Ascending aorta (tissue), 2 donors: Measurements from ENCODE around the gene DTWD1. TPM values are rescaled to one million over a fixed set of nuclear protein-coding genes. Genes with fewer than 3 reads are reported as not detected.
"Not testable (repeated sequence)": the region's sequence is repeated elsewhere in the genome, so short reads cannot be mapped to it uniquely, and the experiment has no call there.

Source experiments
- DNase-seq, 2 donors: peaks; one replicate each; pipeline ENCODE4 v3.0.0-alpha.2; 2019; ENCODE audit warnings: low spot score in 2 of 2
- H3K27ac ChIP-seq, 2 donors: fragments of 200-600 bp; sonication (generic); one replicate each; pipeline ENCODE4 v1.5.1; 2016 to 2017; ENCODE audit warnings: mild to moderate bottlenecking in 1 of 2
- H3K27me3 ChIP-seq: fragments of 200-600 bp; sonication (generic); one replicate; pipeline ENCODE4 v1.5.1; 2017
- H3K36me3 ChIP-seq, 2 donors: fragments of 200-600 bp; sonication (generic); one replicate each; pipeline ENCODE4 v1.5.1; 2016
- H3K4me1 ChIP-seq, 2 donors: fragments of 200-600 bp; sonication (generic); one replicate each; pipeline ENCODE4 v1.5.1; 2016 to 2017; ENCODE audit warnings: mild to moderate bottlenecking in 1 of 2
- H3K4me3 ChIP-seq, 2 donors: fragments of 200-600 bp; sonication (generic); one replicate each; pipeline ENCODE4 v1.5.1; 2016 to 2017; ENCODE audit warnings: mild to moderate bottlenecking in 1 of 2
- H3K9me3 ChIP-seq, 2 donors: fragments of 200-600 bp; sonication (generic); one replicate each; pipeline ENCODE4 v1.5.1; 2016
- CTCF ChIP-seq, 3 experiments: fragments of 200-600 bp in 2 of 3; fragments of 450-650 bp in 1 of 3; sonication (generic) in 2 of 3; IDR thresholded peaks; one replicate each; pipeline ENCODE4 v1.5.1; 2016 to 2019; ENCODE audit warnings: antibody characterized with exemption in 3 of 3, mild to moderate bottlenecking in 1 of 3, moderate library complexity in 1 of 3
- intact Hi-C: fragments of 100-400 bp; cut with DNase I; formaldehyde crosslinking; loops from one replicate; pipeline ENCODE4 v1.15.1; 2023
- total RNA-seq: library from RNA; depleted of rRNA; stranded (reverse); fragments of >200 nt; gene quantifications from one replicate; pipeline ENCODE4 v1.1.0, GENCODE V29; 2016

Gene DTWD1
- total RNA-seq, 1 donor from 2014 or later, result 18.4 TPM

DNA sequence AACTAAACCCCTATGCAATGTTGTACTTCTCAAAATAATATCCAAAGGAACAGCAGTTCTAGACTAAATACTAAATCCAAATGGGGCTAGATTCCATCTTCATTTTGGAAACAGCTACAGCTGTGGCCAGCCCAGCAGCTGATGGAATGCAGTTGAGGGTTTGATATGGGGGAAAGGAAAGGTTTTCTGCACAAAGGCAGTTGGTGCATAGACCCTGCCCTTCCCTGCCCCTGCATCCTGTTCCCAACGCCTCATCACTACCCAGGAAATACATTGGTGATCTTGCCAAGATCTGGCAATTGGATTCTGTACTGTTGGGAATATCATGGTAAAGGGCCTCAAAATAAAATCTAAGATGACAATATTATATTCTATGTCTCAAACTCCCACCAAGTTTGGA, 43.9 kb downstream of the DTWD1 start:
- Histone ChIP-seq H3K4me3 (no peak overlapping the region), H3K9me3 (no peaks in the 10 kb centered on the region), H3K27me3 (no peaks in the 10 kb centered on the region), H3K4me1 (no peaks in the 10 kb centered on the region), H3K36me3 (no peaks in the 10 kb centered on the region), H3K27ac (no peak overlapping the region)
- DNase-seq, result no peak
- TF ChIP-seq CTCF (IDR thresholded peaks at IDR 0.05), result no peak
- intact Hi-C loops, result no loop called here

- H3K4me1 ChIP-seq, H3K4me3 ChIP-seq, H3K36me3 ChIP-seq, H3K9me3 ChIP-seq, H3K27ac ChIP-seq, H3K27me3 ChIP-seq, intact Hi-C loops, DNase-seq: not testable (repeated sequence)
Observed at GRCh38 chr15:49666486-49666885, 45.6 kb downstream of the DTWD1 start.

GRCh38 chr15:49669288-49669687, 48.4 kb downstream of the DTWD1 start:
- no peaks in the 10 kb centered on the region for H3K36me3 ChIP-seq
- no peaks in the 10 kb centered on the region for H3K9me3 ChIP-seq
- no peak overlapping the region for H3K27ac ChIP-seq
- TF ChIP-seq CTCF (IDR thresholded peaks at IDR 0.05), result no peak
- no peaks in the 10 kb centered on the region for H3K27me3 ChIP-seq
- H3K4me1 ChIP-seq, result peaks cover 0 to 2% of the 10 kb centered on the region in 2 donors
- intact Hi-C loops, result no loop called here
- no peak for DNase-seq
- no peak overlapping the region for H3K4me3 ChIP-seq

GRCh38 chr15:49673861-49674260, 53.0 kb downstream of the DTWD1 start:
- H3K9me3 ChIP-seq, result no peaks in the 10 kb centered on the region
- no peak overlapping the region for H3K4me3 ChIP-seq
- peaks cover 0 to 3% of the 10 kb centered on the region in 2 donors for H3K4me1 ChIP-seq
- no peak for DNase-seq
- H3K27ac ChIP-seq, result no peak overlapping the region
- no peaks in the 10 kb centered on the region for H3K27me3 ChIP-seq
- no peaks in the 10 kb centered on the region for H3K36me3 ChIP-seq
- intact Hi-C loops, result loop anchor here (10.0 kb wide), 1 partner anchor 61 kb away; no protein-coding TSS in a partner anchor
- no peak for TF ChIP-seq CTCF (IDR thresholded peaks at IDR 0.05)

- peaks cover 0 to 3% of the 10 kb centered on the region in 2 donors for H3K4me1 ChIP-seq
- no peak for TF ChIP-seq CTCF (IDR thresholded peaks at IDR 0.05)
- no peaks in the 10 kb centered on the region for H3K36me3 ChIP-seq
- no peak overlapping the region for H3K27ac ChIP-seq
- no peaks in the 10 kb centered on the region for H3K27me3 ChIP-seq
- no peak for DNase-seq
- H3K9me3 ChIP-seq, result no peaks in the 10 kb centered on the region
- intact Hi-C loops, result loop anchor here (10.0 kb wide), 1 partner anchor 60 kb away; no protein-coding TSS in a partner anchor
- H3K4me3 ChIP-seq, result no peak overlapping the region
Observed at GRCh38 chr15:49674370-49674769, 53.5 kb downstream of the DTWD1 start.

GRCh38 chr15:49675041-49675440, 54.2 kb downstream of the DTWD1 start:
- intact Hi-C loops, result loop anchor here (10.0 kb wide), 1 partner anchor 60 kb away; no protein-coding TSS in a partner anchor
- H3K4me1 ChIP-seq, result peaks cover 0 to 3% of the 10 kb centered on the region in 2 donors

More at GRCh38 chr15:49675041-49675440, 54.2 kb downstream of the DTWD1 start:
- Histone ChIP-seq H3K27ac (no peak overlapping the region), H3K36me3 (no peaks in the 10 kb centered on the region), H3K9me3 (no peaks in the 10 kb centered on the region), H3K4me3 (no peak overlapping the region), H3K27me3 (no peaks in the 10 kb centered on the region)
- DNase-seq, result no peak
- TF ChIP-seq CTCF (IDR thresholded peaks at IDR 0.05), result no peak
